Measurements from ENCODE around the gene RASGRP3. TPM values are rescaled to one million over a fixed set of nuclear protein-coding genes. Genes with fewer than 3 reads are reported as not detected.

The RASGRP3 gene
- total and polyA plus RNA-seq, 2 of the 13 experiments (the other 11 are each of a cell fraction or from before 2014, with no cell fraction given): 0.01 TPM; not detected in 1

GRCh38 chr2:33475224-33476130 is 972 bp upstream of the RASGRP3 start (continued):
- 0 out of 2 replicates have a peak, but pooled peaks have one; percentile 25 for TF ChIP-seq BHLHE40 (IDR thresholded peaks at IDR 0.05; ENCODE audit: low read length)
- TF ChIP-seq NAIF1 (CRISPR knock-in tag; IDR thresholded peaks at IDR 0.05; ENCODE audit: borderline replicate concordance): no peak
- TF ChIP-seq THYN1 (CRISPR knock-in tag; IDR thresholded peaks at IDR 0.05; ENCODE audit: borderline replicate concordance, low read depth): no peak
- no peak for TF ChIP-seq TFDP2 (CRISPR knock-in tag; IDR thresholded peaks at IDR 0.05)
- no peak for TF ChIP-seq ZKSCAN8 (CRISPR knock-in tag; IDR thresholded peaks at IDR 0.05; ENCODE audit: borderline replicate concordance)
- no peak for TF ChIP-seq ZSCAN21 (CRISPR knock-in tag; IDR thresholded peaks at IDR 0.05; ENCODE audit: borderline replicate concordance)
- TF ChIP-seq FLYWCH1 (CRISPR knock-in tag; IDR thresholded peaks at IDR 0.05): no peak
- no peak for TF ChIP-seq SUZ12 (IDR thresholded peaks at IDR 0.05; ENCODE audit: low read depth, low read length)
- TF ChIP-seq MTA3 (CRISPR knock-in tag; IDR thresholded peaks at IDR 0.05): no peak
- TF ChIP-seq ZNF839 (CRISPR knock-in tag; IDR thresholded peaks at IDR 0.05; ENCODE audit: borderline replicate concordance): no peak
- no peak for TF ChIP-seq ZNF572 (CRISPR knock-in tag; IDR thresholded peaks at IDR 0.05)
- TF ChIP-seq TBX2 (CRISPR knock-in tag; IDR thresholded peaks at IDR 0.05; ENCODE audit: borderline replicate concordance): peak; percentile 69
- no peak for TF ChIP-seq FUBP1 (CRISPR knock-in tag; IDR thresholded peaks at IDR 0.05; ENCODE audit: borderline replicate concordance)
- no peak for TF ChIP-seq SP1 (IDR thresholded peaks at IDR 0.05)
- no peak for TF ChIP-seq SP1 (CRISPR knock-in tag; IDR thresholded peaks at IDR 0.05)
- no peak for TF ChIP-seq ZBTB7A (CRISPR knock-in tag; IDR thresholded peaks at IDR 0.05)
- no peak for TF ChIP-seq ZNF317 (CRISPR knock-in tag; IDR thresholded peaks at IDR 0.05)
- TF ChIP-seq ZNF629 (CRISPR knock-in tag; conservative IDR thresholded peaks at IDR 0.05): no peak
- TF ChIP-seq PHB2 (IDR thresholded peaks at IDR 0.05; ENCODE audit: partially characterized antibody): no peak
- no peak for TF ChIP-seq GZF1 (CRISPR knock-in tag; IDR thresholded peaks at IDR 0.05)
- TF ChIP-seq RARG (CRISPR knock-in tag; IDR thresholded peaks at IDR 0.05; ENCODE audit: low read depth): no peak
- no peak for TF ChIP-seq ZBTB26 (CRISPR knock-in tag; IDR thresholded peaks at IDR 0.05; ENCODE audit: borderline replicate concordance)
- no peak for TF ChIP-seq POLR2G (IDR thresholded peaks at IDR 0.05; ENCODE audit: low read depth, low read length)
- no peak for TF ChIP-seq ZNF782 (CRISPR knock-in tag; IDR thresholded peaks at IDR 0.05; ENCODE audit: borderline replicate concordance)
- no peak for TF ChIP-seq ATF4 (CRISPR knock-in tag; IDR thresholded peaks at IDR 0.05)
- no peak for TF ChIP-seq ZNF24 (IDR thresholded peaks at IDR 0.05)
